SK-N-MC (cell line): Measurements from ENCODE around the gene LARGE1.

Source experiments
- EZH2 ChIP-seq: fragments of 200-600 bp; sonication (generic); IDR thresholded peaks from one replicate; pipeline ENCODE4 v1.6.1; 2017; ENCODE audit warnings: antibody characterized with exemption
- FOXP2 ChIP-seq: optimal IDR thresholded peaks from 2 replicates; pipeline ENCODE3; 2011; ENCODE audit warnings: mild to moderate bottlenecking, moderate library complexity; ENCODE audit not compliant: insufficient read depth; ENCODE audit errors: extremely low read length, control extremely low read depth
- POLR2AphosphoS5 ChIP-seq: IDR thresholded peaks from 2 replicates; pipeline ENCODE4 v1.6.1; 2012; ENCODE audit warnings: mild to moderate bottlenecking, low read depth, low read length, borderline replicate concordance

DNA sequence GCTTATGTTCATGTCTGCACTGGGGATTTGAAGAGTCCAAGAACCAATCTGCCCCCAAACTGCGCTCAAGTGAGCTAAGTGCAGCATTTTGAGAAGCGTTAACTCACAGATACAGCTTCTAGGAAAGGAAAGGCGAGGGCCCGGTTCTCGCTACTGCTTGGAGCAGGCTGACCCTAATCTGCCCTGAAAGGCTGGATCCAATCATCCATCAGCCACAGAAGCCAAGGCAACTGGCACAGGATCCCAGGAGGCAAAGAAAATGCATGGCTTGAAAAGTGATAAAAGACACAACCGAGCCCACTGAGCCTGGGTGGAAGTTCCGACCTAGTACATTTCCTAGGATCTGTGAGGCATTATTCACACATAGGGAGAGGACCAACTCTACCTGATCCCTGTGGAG lies 174.8 kb downstream of the LARGE1 start:
- TF ChIP-seq EZH2 (no peak), POLR2AphosphoS5 (no peak), FOXP2 (no peak)
